MM.1S (cell line): ENCODE data around the gene GPANK1.

Source experiments
- DNase-seq: peaks from one replicate; pipeline ENCODE4 v3.0.0-alpha.2; 2015
- H2AFZ ChIP-seq: fragments of 300-600 bp; sonication (generic); 2 replicates; pipeline ENCODE4 v1.6.0; 2016; ENCODE audit warnings: antibody characterized with exemption, low read length
- H3F3A ChIP-seq: fragments of 300-600 bp; sonication (generic); 2 replicates; pipeline ENCODE4 v1.6.1; 2016; ENCODE audit warnings: mild to moderate bottlenecking, antibody characterized with exemption, low read length, moderate library complexity, mixed read lengths; ENCODE audit not compliant: insufficient read depth
- H3K27ac ChIP-seq: fragments of 300-600 bp; sonication (generic); 2 replicates; pipeline ENCODE4 v1.5.1; 2016; ENCODE audit warnings: mild to moderate bottlenecking, low read length
- H3K27me3 ChIP-seq: fragments of 300-600 bp; sonication (generic); replicated peaks from 2 replicates; pipeline ENCODE4 v1.6.0; 2016; ENCODE audit warnings: low read length; ENCODE audit not compliant: insufficient read depth
- H3K36me3 ChIP-seq: fragments of 300-600 bp; sonication (generic); replicated peaks from 2 replicates; pipeline ENCODE4 v1.6.1; 2016; ENCODE audit warnings: mild to moderate bottlenecking, low read length, mixed read lengths; ENCODE audit not compliant: insufficient read depth
- H3K4me1 ChIP-seq: fragments of 300-600 bp; sonication (generic); 2 replicates; pipeline ENCODE4 v1.6.1; 2016; ENCODE audit warnings: low read length, mixed read lengths
- H3K4me2 ChIP-seq: fragments of 300-600 bp; sonication (generic); 2 replicates; pipeline ENCODE4 v1.6.0; 2016; ENCODE audit warnings: low read depth, low read length
- H3K4me3 ChIP-seq: fragments of 300-600 bp; sonication (generic); 2 replicates; pipeline ENCODE4 v1.5.1; 2016; ENCODE audit warnings: low read length, mixed read lengths
- H3K79me2 ChIP-seq: fragments of 300-600 bp; sonication (generic); 2 replicates; pipeline ENCODE4 v1.6.1; 2016; ENCODE audit warnings: mixed run types, low read length, mixed read lengths
- H3K9ac ChIP-seq: fragments of 300-600 bp; sonication (generic); 2 replicates; pipeline ENCODE4 v1.6.1; 2016; ENCODE audit warnings: low read length, mixed read lengths
- H3K9me2 ChIP-seq: fragments of 300-600 bp; sonication (generic); replicated peaks from 2 replicates; pipeline ENCODE4 v1.6.1; 2016; ENCODE audit warnings: mild to moderate bottlenecking, low read length, mixed read lengths; ENCODE audit not compliant: insufficient read depth
- H3K9me3 ChIP-seq: fragments of 300-600 bp; sonication (generic); replicated peaks from 2 replicates; pipeline ENCODE4 v1.6.1; 2016; ENCODE audit warnings: mild to moderate bottlenecking, low read length, mixed read lengths; ENCODE audit not compliant: insufficient read depth
- H4K20me1 ChIP-seq: fragments of 300-600 bp; sonication (generic); 2 replicates; pipeline ENCODE4 v1.6.1; 2016; ENCODE audit warnings: mild to moderate bottlenecking, low read length, moderate library complexity, mixed read lengths; ENCODE audit not compliant: insufficient read depth
- EZH2 ChIP-seq: fragments of 300-600 bp; sonication (generic); optimal IDR thresholded peaks from 2 replicates; pipeline ENCODE3; 2017; ENCODE audit warnings: low read depth, mild to moderate bottlenecking, antibody characterized with exemption, low read length, mixed read lengths
- EZH2phosphoT487 ChIP-seq: fragments of 300-600 bp; sonication (generic); IDR thresholded peaks from 2 replicates; pipeline ENCODE4 v1.6.1; 2018; ENCODE audit warnings: antibody characterized with exemption, low read length
- TF ChIP-seq, protein P1 (sequence below): fragments of 300-600 bp; sonication (generic); IDR thresholded peaks from 2 replicates; pipeline ENCODE4 v1.5.1; 2016; ENCODE audit warnings: antibody characterized with exemption, low read length, mixed read lengths

The GPANK1 gene

DNA sequence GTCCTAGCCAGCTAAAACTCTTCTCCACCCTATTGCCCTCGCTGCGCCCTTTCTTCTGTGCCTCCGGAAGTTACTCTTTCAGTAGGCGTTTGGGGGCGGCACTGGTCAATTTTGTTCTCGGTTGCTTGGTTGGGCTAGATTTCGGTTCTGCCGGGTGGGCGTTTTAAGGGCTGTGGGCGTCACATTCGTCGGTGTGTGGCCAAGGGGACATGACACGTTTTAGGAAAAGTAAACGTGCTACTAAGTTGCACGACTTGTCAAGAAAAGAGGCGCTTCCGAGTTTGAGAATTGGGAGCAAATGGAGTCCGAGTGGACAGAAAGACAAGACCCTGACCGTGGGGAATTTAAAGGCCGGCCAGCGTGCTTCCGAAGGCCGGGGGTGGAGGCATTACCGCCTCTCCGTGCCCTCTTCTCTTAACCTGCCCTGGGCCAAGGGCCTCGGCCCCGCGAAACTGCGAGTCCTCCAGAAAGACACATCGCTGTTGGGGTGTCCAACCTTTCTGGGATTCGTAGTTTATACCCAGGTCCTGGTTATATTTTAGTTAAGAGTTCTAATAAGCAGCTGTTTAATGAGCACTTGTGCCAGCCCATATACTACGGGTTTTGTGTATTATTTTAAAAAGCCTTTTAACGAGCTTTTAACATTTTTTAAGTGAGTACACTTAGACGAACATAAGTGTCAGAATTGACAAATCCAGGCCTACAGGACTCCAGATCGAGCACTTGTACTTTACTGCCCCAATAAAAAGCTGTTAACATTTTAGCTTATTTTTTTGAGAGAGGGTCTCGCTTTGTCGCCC, 11.7 kb downstream of the GPANK1 start:
- TF ChIP-seq EZH2phosphoT487 (no peak), EZH2 (no peak)
- TF ChIP-seq, protein P1, sequence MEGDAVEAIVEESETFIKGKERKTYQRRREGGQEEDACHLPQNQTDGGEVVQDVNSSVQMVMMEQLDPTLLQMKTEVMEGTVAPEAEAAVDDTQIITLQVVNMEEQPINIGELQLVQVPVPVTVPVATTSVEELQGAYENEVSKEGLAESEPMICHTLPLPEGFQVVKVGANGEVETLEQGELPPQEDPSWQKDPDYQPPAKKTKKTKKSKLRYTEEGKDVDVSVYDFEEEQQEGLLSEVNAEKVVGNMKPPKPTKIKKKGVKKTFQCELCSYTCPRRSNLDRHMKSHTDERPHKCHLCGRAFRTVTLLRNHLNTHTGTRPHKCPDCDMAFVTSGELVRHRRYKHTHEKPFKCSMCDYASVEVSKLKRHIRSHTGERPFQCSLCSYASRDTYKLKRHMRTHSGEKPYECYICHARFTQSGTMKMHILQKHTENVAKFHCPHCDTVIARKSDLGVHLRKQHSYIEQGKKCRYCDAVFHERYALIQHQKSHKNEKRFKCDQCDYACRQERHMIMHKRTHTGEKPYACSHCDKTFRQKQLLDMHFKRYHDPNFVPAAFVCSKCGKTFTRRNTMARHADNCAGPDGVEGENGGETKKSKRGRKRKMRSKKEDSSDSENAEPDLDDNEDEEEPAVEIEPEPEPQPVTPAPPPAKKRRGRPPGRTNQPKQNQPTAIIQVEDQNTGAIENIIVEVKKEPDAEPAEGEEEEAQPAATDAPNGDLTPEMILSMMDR: no peak
- no peaks in the 10 kb centered on the region for H3K9me2 ChIP-seq
- H3K27me3 ChIP-seq: no peaks in the 10 kb centered on the region
- no peaks in the 10 kb centered on the region for H4K20me1 ChIP-seq
- peak; percentile 91 for DNase-seq
- H3K4me3 ChIP-seq: peak overlapping the region; percentile 64
- peak overlapping the region; percentile 29 for H2AFZ ChIP-seq
- peaks cover 11% of the 10 kb centered on the region for H3F3A ChIP-seq
- H3K4me2 ChIP-seq: peak overlapping the region; percentile 76
- H3K36me3 ChIP-seq: 0 out of 2 replicates have a peak, but pooled peaks cover 2% of the 10 kb centered on the region
- H3K4me1 ChIP-seq: peaks cover 4% of the 10 kb centered on the region; the same call in 1 of the 2 replicates
- peaks cover 47% of the 10 kb centered on the region for H3K79me2 ChIP-seq
- H3K27ac ChIP-seq: peak overlapping the region; percentile 87
- H3K9me3 ChIP-seq: no peaks in the 10 kb centered on the region
- H3K9ac ChIP-seq: peak overlapping the region; percentile 91

GRCh38 chr6:31651602-31652191, 13.1 kb downstream of the GPANK1 start:
- TF ChIP-seq, protein P1: no peak
- TF ChIP-seq EZH2 (no peak), EZH2phosphoT487 (no peak)
- peak overlapping the region; percentile 64 for H3K4me3 ChIP-seq
- peaks cover 4% of the 10 kb centered on the region; the same call in 1 of the 2 replicates for H3K4me1 ChIP-seq
- peak overlapping the region; percentile 24 for H2AFZ ChIP-seq
- peaks cover 50% of the 10 kb centered on the region for H3K79me2 ChIP-seq
- peak overlapping the region; percentile 87 for H3K27ac ChIP-seq
- peak overlapping the region; percentile 91 for H3K9ac ChIP-seq
- H3K36me3 ChIP-seq: 0 out of 2 replicates have a peak, but pooled peaks cover 2% of the 10 kb centered on the region
- H3K4me2 ChIP-seq: peak overlapping the region; percentile 76
- H3K27me3 ChIP-seq: no peaks in the 10 kb centered on the region
- no peaks in the 10 kb centered on the region for H3K9me2 ChIP-seq
- no peaks in the 10 kb centered on the region for H3K9me3 ChIP-seq
- peak; percentile 51 for DNase-seq
- H3F3A ChIP-seq: peaks cover 11% of the 10 kb centered on the region
- H4K20me1 ChIP-seq: no peaks in the 10 kb centered on the region

DNA sequence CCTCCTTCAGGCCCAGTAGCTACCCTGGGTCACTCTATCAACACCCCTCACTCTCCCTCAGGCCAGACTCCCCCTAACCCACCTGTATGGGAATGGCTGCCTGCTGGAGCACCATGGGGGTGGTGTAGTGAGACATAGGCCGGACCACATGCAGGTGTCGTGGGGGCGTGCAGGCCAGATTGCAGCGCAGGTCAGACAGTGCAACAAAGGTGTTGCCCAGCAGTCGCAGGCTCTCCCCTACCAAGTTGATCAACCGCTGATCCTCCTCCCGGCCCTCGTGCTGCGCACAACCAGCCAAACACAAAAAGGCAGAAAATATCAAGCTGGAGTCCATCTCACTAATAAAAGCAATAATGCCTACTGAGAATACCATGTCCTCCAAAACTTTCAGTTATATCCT, 19.5 kb downstream of the GPANK1 start:
- Histone ChIP-seq H3K4me3 (no peak overlapping the region), H3K27me3 (no peaks in the 10 kb centered on the region), H4K20me1 (no peaks in the 10 kb centered on the region), H3K27ac (no peak overlapping the region), H3K9me3 (no peaks in the 10 kb centered on the region), H2AFZ (no peak overlapping the region), H3K4me2 (no peak overlapping the region), H3K9me2 (no peaks in the 10 kb centered on the region), H3K4me1 (no peaks in the 10 kb centered on the region), H3K9ac (no peak overlapping the region), H3K79me2 (peaks cover 28% of the 10 kb centered on the region), H3F3A (0 out of 2 replicates have a peak, but pooled peaks cover 6% of the 10 kb centered on the region), H3K36me3 (0 out of 2 replicates have a peak, but pooled peaks cover 2% of the 10 kb centered on the region)
- TF ChIP-seq EZH2phosphoT487 (no peak), EZH2 (no peak)
- DNase-seq: no peak
